Measurements from ENCODE around the gene SNX25.
"Not testable (repeated sequence)": the region's sequence is repeated elsewhere in the genome, so short reads cannot be mapped to it uniquely, and the experiment has no call there.

The SNX25 gene

GRCh38 chr4:185323606-185324005 is 114.2 kb downstream of the SNX25 start:
- DNase-seq = no peak
- in situ Hi-C loops (cut with MboI; ENCODE audit: low pct_unique_long_range_greater_than_20kb, low sequenced_read_pairs) = no loop called here

- in situ Hi-C loops (cut with MboI; ENCODE audit: low pct_unique_long_range_greater_than_20kb, low sequenced_read_pairs); DNase-seq: not testable (repeated sequence)
Observed at GRCh38 chr4:185324361-185324760, 115.0 kb downstream of the SNX25 start.

DNA sequence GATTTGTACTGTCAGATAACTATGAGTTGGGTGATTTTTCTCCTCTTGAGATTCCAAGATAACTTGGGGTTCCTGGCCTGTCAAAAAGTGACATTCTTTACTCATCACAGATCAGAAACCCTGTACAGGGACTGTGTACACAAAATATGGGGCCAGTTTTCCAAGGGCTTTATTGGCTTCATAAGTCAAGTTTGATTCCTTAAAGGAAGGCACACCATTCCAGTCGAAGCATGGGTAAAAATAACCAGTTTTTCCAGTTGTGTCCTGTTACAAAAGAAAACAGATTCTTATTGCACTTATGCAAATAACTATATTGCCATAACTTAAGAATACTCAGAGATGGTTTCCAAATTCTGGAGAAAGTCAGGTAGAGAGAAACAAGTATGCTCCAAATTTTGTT is 116.3 kb downstream of the SNX25 start:
- DNase-seq; in situ Hi-C loops (cut with MboI; ENCODE audit: low pct_unique_long_range_greater_than_20kb, low sequenced_read_pairs): not testable (repeated sequence)

DNA sequence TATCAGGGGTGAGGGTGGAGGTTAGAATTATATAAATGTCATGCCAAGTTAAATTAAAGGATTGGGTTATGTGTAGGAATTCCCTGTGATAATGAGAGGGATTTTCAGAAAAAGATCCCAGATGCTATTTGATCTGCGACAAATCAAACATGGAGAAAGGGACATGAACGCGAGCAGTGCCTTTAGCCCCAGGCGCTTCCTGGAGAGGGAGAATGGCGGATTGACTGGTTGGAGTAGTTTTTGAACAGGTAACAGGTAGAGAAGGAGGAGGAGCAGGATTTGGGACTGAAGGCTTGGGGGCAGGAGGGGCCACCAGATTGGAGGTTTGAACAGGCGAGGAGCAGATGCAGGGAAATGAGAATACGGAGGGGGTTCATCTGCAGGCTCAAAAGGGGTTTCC is 119.2 kb downstream of the SNX25 start:
- DNase-seq = no peak
- in situ Hi-C loops (cut with MboI; ENCODE audit: low pct_unique_long_range_greater_than_20kb, low sequenced_read_pairs) = no loop called here

DNA sequence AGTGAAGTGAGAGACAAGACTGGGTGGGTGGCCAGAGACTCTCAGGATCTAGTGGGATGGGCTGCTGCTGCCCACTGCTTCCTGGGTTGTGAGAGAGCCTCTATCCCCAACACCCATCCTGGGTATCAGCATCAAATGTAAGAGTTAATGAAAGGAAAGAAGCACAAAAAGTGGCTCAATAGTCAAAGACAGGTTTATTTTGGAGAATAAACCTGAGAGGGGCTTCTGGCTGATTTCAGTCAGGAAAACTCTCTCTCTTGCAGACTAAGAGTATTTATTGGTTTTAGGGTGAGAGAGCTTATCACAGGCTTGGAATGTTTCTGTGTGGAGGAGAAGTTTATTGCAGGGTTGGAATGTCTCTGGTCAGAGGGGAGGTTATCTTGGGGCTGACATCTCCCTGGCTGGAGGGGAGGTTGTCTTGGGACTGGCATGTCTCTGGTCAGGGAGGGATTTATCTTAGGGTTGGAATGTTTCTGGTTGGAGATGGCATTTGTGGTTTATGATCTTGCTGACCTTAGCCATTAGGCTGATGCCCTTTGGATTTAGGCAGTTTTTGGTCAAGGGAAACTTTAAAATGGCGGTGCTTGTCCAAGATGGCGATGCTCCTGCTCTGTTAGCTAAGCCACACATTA is 120.6 kb downstream of the SNX25 start:
- in situ Hi-C loops (cut with MboI; ENCODE audit: low pct_unique_long_range_greater_than_20kb, low sequenced_read_pairs); DNase-seq: not testable (repeated sequence)

- DNase-seq = no peak
- in situ Hi-C loops (cut with MboI; ENCODE audit: low pct_unique_long_range_greater_than_20kb, low sequenced_read_pairs) = no loop called here
Observed at GRCh38 chr4:185332575-185333464, 123.4 kb downstream of the SNX25 start.

DNA sequence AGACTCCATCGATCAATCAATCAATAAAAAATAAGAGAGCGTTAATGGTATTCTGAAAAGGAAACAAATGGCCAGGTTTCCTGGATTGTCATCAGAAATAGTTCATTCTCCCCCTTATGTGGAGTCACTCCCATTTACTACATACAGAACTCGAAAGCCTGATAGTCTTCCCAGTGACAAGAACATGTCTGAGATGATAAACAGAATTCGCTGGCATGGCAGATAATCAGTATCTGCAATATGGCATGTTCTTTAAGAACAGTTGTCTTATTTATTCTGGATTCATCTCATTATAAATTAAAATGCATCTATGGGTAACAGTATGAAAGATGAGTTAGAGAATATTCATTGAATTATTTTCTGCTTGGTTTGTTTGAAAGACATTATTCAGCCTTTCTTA is 124.9 kb downstream of the SNX25 start:
- DNase-seq = no peak
- in situ Hi-C loops (cut with MboI; ENCODE audit: low pct_unique_long_range_greater_than_20kb, low sequenced_read_pairs) = no loop called here

DNA sequence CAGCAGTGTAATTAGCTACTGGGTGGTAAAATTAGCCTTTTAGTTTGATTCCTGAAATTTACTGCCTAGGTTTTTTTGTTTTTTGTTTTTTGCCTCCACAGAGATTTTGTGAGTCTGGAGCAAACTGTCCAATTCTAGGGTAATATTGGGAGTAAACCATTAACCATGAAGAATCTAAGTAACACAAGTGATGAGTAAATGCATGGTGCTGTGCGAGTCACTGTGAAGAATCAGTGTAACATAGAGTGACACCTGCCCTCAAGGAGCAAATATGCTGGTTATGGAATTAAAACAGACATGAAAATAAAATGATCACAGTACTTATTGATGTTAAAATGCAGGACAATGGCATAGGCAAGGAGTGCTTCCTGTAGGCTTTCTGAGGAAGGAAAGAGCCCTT is 126.2 kb downstream of the SNX25 start:
- DNase-seq = no peak
- in situ Hi-C loops (cut with MboI; ENCODE audit: low pct_unique_long_range_greater_than_20kb, low sequenced_read_pairs) = no loop called here

- no peak for DNase-seq
- in situ Hi-C loops (cut with MboI; ENCODE audit: low pct_unique_long_range_greater_than_20kb, low sequenced_read_pairs) = no loop called here
Observed at GRCh38 chr4:185339941-185340340, 130.5 kb downstream of the SNX25 start.

GRCh38 chr4:185341377-185341776 is 132.0 kb downstream of the SNX25 start:
- DNase-seq = no peak
- in situ Hi-C loops (cut with MboI; ENCODE audit: low pct_unique_long_range_greater_than_20kb, low sequenced_read_pairs) = no loop called here

DNA sequence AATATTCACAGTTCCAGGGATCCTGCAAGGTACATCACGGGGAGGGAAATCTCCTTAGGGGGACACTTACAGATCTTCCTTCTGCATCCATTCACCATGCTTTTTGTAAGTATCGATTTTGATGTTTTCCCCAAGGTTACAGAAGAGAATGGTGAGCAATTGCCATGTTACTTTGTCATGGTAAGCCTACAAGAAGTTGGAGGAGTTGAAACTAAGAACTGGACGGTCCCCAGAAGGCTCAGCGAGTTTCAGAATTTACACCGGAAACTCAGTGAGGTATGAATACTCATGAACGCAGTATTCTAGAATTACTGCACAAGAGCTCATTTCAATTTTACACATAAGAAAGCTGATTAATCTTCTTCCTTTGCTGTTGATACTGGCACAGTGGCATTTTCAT is 132.4 kb downstream of the SNX25 start:
- DNase-seq = no peak
- in situ Hi-C loops (cut with MboI; ENCODE audit: low pct_unique_long_range_greater_than_20kb, low sequenced_read_pairs) = no loop called here

GRCh38 chr4:185343726-185344581 is 134.6 kb downstream of the SNX25 start:
- peak; percentile 19 for DNase-seq
- in situ Hi-C loops (cut with MboI; ENCODE audit: low pct_unique_long_range_greater_than_20kb, low sequenced_read_pairs) = no loop called here

- in situ Hi-C loops (cut with MboI; ENCODE audit: low pct_unique_long_range_greater_than_20kb, low sequenced_read_pairs) = no loop called here
- no peak for DNase-seq
Observed at GRCh38 chr4:185344743-185345538, 135.5 kb downstream of the SNX25 start.

DNA sequence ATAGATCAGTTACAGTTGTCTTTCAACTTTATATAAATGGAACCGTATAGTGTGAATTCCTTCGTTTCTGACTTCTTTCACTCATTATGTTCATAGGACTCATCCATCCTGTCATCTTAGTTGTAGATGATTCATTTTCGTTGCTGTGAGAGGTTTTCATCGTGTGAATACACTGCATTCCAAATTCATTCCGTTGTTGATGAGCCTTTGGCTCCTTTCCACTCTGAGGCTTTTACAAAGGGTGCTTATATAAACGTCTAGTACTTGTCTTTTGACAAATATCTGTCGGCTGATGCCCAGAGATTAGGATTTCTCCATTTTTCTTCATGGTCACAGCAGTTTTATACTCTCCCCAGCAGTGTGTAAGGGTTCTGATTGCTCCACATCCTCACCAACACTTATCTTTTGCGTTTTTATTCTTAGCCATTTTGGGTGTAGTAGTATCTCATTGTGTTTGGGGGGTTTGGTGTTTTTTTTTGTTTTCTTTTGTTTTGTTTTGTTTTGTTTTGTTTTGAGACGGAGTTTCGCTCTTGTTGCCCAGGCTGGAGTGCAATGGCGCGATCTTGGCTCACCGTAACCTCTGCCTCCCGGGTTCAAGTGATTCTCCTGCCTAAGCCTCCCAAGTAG is 137.7 kb downstream of the SNX25 start:
- in situ Hi-C loops (cut with MboI; ENCODE audit: low pct_unique_long_range_greater_than_20kb, low sequenced_read_pairs) = no loop called here
- no peak for DNase-seq

GRCh38 chr4:185351691-185352090 is 142.3 kb downstream of the SNX25 start:
- in situ Hi-C loops (cut with MboI; ENCODE audit: low pct_unique_long_range_greater_than_20kb, low sequenced_read_pairs) = no loop called here

DNA sequence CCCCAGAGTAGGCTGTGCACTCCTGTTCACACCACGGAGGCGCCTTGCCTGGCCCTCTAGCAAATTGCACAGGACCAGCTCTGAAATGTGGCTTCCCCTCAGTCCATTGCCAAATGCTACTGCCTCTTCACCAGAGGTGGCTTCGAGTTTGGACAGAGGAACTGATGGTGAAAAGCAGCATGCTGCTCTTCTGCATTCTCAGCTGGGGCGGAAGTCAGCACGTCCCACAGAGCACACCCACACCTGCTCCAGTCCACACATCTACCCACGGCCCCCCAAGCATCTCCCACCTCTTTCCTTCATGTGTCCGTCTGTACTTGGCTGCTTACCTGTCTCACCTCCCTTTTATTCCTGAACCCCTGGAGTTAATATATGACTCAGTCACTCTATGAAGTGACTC is 142.8 kb downstream of the SNX25 start:
- in situ Hi-C loops (cut with MboI; ENCODE audit: low pct_unique_long_range_greater_than_20kb, low sequenced_read_pairs) = no loop called here
- DNase-seq = no peak

More at GRCh38 chr4:185351691-185352090, 142.3 kb downstream of the SNX25 start:
- DNase-seq = no peak

- in situ Hi-C loops (cut with MboI; ENCODE audit: low pct_unique_long_range_greater_than_20kb, low sequenced_read_pairs) = no loop called here
- DNase-seq = no peak
Observed at GRCh38 chr4:185352741-185353140, 143.3 kb downstream of the SNX25 start.

GRCh38 chr4:185357211-185357610 is 147.8 kb downstream of the SNX25 start:
- in situ Hi-C loops (cut with MboI; ENCODE audit: low pct_unique_long_range_greater_than_20kb, low sequenced_read_pairs) = no loop called here
- DNase-seq = no peak
